CD4-positive, alpha-beta T cell treated with Interleukin-10 for 1 hour (primary cell): Measurements from ENCODE around the gene LEMD2.
"Not testable (repeated sequence)": the region's sequence is repeated elsewhere in the genome, so short reads cannot be mapped to it uniquely, and the experiment has no call there.

Experiments used
- DNase-seq: peaks from one replicate; pipeline ENCODE4 v3.0.0-alpha.2; 2020

LEMD2 gene

GRCh38 chr6:33788694-33789549, at the start of gene LEMD2:
Gene LEMD2 (minus strand): TSS chr6:33789130. CDS start chr6:33789116, 14 bp downstream.
- peak; percentile 94 for DNase-seq

- no peak for DNase-seq
Observed at GRCh38 chr6:33837971-33838665, 49.2 kb upstream of the LEMD2 start.

DNA sequence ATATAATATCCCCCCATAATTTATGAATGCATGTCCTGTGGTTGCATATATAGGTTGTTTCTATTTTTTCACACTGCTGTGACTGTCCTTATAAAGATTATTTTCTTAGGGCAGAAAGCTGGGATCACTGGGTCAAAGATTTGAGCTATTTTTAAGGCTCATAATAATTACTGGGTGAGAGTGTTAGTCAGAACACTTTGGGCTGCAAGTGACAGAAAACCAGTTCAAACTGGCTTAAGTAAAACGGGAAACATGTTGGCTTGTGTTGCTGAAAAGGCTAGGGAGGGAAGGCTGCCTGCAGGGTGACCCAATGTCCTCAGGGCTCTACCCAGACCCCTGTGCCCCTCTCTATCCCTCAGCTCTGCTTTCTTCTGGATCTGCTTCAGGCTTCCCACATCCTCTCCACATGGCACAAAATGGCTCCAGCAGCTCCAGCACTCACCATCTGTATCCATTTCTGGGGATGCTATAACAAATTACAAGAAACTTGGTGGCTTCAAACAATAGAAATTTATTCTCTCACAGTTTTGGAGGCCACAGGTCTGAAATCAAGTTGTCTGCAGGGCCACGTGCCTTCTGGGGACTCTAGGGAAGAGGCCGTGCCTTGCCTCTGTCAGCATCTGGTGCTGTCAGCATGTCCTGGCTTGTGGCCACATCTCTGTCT, 48.0 kb upstream of the LEMD2 start:
- DNase-seq: no peak

- DNase-seq: no peak
Observed at GRCh38 chr6:33834401-33835392, 45.8 kb upstream of the LEMD2 start.

DNA sequence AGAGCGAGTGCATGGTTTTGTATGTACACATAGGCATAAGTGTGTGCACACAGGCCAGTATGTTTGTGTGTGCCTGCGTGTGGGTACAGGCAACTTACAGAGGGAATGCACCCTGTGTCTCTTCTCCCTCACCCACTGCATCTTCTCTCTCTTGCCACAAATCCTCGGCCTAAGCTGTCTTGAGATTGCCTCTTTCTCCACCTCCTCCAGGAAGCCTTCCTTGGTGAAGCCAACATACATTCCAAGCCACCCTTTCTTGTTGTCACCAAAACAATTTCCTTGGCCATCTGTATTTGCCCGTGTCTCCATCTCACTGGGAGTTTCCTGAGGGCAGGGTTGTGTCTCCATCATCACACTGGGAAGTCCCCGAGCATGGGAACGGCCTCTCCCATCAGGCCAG, 44.7 kb upstream of the LEMD2 start:
- DNase-seq: no peak

GRCh38 chr6:33832831-33833230, 43.9 kb upstream of the LEMD2 start:
- DNase-seq: not testable (repeated sequence)

DNA sequence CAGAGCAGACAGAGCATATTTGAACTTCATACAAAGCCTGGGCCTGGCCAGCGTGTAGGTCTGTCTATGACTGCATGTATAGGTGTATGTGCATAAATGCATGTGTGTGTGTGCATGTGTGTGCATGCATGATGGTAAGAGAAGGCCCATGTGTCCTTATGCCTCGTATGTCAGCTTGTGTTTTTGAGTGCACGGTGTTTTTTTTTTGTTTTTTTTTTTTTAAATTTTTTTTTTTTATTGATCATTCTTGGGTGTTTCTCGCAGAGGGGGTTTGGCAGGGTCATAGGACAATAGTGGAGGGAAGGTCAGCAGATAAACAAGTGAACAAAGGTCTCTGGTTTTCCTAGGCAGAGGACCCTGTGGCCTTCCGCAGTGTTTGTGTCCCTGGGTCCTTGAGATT, 42.8 kb upstream of the LEMD2 start:
- not testable (repeated sequence) for DNase-seq

GRCh38 chr6:33830635-33831240, 41.8 kb upstream of the LEMD2 start:
- DNase-seq: no peak

- DNase-seq: no peak
Observed at GRCh38 chr6:33828764-33829731, 40.1 kb upstream of the LEMD2 start.

DNA sequence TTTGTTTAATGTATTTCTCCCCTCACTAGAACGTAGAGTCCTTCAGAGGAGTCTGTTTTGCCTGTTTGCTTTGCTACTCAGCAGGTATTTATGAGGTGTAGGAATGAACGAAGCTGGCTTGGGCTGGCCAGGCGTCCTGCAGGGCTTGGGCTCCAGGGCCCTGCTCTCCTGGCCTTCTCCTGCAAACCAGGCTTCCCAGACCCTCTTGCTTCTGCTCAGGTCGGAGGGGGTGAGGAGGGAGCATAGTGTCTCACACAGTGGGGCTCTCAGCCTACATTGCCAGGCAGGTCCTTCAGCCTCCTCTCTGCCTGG, 39.5 kb upstream of the LEMD2 start:
- DNase-seq: no peak

DNA sequence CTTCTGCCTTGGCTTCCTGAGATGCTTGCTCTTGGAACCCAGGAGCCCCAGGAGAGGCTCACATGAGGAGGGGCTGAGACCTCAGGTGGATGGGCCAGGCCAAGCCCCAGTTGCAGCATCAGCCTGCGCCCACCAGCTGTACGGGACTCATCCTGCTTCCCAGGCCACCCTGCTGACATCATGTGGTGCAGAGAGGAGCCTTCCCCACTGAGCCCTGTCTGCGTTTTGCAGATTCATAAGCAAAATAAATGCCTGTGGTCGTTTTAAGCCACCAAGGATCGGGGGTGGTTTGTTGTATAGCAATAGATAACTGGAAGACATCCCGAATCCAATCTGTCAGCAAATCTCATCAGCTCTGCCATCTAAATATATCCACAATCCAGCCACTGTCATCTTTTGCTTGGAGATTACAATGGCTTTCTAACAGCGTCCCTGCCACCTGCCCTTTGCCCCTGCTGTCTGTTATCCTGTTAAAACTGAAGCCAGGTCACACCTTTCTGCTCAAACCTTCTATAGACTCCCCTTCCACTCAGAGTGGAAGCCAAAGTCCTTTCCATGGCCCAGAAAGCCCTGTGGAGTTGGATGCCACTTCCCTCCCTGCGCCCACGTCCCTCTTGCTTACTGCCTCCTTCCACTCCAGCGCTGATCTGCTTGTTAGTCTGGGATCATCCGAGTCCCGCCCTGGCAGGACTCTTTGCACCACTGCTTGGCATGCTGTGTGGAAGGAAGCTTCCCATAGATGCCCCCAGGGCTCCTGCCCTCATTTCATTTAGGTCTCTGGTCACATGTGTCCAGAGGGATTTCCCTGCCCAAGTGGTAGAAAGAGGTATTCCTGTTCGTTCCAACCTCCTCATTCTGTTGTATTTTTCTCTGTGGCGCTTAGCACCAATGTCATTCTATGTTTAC, 38.9 kb upstream of the LEMD2 start:
- no peak for DNase-seq

DNA sequence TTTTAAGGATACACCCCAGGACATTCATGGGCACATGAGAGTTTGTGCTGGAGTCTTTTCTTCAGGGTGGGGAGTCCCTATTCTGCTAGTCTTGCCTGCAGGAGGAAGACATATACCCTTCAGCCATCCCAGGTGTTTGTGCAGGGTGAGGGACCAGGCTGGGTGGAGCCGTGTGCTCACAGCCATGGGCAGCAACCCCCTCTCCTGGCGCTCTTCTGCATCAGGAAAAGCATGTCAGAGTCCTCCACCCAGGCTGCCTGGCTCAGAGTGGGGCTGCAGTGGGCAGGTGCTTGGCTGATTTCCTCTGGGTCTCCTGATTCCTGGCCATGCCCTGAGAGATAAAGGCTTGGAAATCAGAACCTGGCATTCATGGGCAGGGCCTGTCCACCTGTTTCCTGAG, 37.6 kb upstream of the LEMD2 start:
- no peak for DNase-seq

DNA sequence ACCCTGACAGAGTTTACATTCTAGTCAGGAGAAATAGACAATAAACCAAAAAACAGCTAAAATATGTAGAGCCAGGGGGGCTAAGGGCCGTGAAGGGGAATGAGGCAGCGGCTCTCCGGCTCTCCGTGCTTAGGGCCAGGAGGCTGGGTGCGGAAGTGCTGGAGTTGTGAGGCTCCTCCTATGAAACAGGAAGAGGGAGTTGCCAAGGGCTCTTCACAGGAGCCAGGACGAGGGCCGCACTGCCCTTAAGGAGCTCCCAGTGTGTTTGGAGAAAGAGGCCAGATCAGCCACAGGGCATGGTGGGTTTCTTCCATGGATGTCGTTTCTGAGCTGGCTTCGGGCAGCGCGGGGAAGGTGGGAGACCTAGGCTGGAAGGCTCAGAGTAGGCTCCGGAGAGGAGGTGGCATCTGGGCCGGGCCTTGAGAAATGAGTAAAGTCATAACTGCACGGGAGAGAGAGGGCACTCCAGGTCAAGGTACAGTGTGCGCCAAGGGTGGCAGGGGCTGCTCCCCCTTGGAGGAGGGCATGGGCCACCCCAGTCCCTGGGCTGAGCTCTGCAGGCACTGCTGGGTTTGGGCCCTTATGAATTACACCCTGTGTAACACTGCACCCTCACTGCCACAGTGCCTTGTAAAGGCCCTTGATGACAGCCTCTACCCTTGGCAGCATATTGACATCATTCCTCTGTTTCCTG, 35.7 kb upstream of the LEMD2 start:
- DNase-seq: no peak

DNA sequence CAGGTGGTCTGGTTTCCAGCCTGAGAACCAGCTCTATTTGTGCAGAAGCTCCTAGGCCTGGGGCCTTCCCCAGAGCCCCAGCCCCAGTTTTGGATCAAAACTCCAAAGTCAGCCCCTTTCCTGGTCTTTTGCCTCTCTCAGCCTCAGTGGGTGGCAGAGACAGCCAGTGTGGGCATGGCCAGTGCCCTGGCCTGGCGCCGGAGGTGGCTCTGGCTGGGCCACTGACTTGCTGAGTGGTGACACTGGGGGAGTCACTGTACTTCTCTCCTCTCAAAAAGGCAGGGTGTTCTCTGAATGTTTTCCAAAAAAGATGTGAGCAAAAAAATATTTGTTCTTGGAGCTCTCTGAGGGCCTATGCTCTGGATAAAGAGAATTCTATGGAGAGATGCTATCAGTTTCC, 34.9 kb upstream of the LEMD2 start:
- DNase-seq: no peak

- DNase-seq: no peak
Observed at GRCh38 chr6:33822575-33823395, 33.9 kb upstream of the LEMD2 start.

GRCh38 chr6:33820784-33821520, 32.0 kb upstream of the LEMD2 start:
- DNase-seq: no peak

DNA sequence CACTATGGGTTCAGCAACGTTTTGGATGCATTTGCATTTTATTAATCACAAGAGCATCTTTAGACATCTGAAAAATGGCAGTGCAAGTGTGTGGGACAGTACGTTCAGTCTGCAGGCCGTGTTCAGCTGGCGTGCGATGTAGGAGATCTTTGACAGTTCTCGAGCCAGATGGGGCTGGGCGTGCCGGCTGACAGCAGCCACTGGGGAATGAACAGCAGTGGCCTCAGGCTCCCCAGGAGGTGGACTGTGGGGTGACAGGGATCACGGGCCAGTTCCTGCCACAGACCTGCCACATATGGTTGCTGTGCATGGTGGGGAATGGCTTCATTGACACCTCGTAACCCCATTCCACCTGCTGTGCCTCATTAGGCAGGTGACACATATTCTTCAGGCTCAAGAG, 31.3 kb upstream of the LEMD2 start:
- no peak for DNase-seq

GRCh38 chr6:33819021-33819420, 30.1 kb upstream of the LEMD2 start:
- no peak for DNase-seq
